WI38 (cell line): Measurements from ENCODE around the gene CRTC1.

Experiments used
- H3K4me3 ChIP-seq: 2 replicates; pipeline ENCODE4 v1.5.1; 2011; ENCODE audit warnings: low read depth, mild to moderate bottlenecking, control low read depth, low read length
- TF ChIP-seq, protein P1 (sequence below): IDR thresholded peaks from 2 replicates; pipeline ENCODE4 v1.5.1; 2012; ENCODE audit warnings: low read depth, mild to moderate bottlenecking, control low read depth, low read length

Gene CRTC1

DNA sequence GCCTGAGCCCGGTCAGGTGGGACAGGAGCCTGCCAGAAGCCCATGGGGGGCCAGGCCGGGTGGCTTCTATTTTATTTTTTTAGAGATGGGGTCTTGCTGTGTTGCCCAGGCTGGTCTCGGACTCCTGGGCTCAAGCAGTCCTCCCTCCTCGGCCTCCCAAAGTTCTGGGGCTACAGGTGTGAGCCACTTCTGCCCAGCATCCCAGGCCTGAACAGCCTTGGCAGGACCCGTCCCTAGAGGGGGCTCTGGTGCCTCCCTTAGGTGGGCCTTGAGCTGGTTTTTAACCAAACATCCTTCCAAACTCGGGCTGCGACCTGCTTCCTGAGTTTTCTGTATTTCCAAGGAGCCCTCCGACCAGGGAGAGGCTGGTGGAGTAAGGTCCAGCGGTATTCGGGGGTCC lies 97.2 kb downstream of the CRTC1 start:
- TF ChIP-seq, protein P1, sequence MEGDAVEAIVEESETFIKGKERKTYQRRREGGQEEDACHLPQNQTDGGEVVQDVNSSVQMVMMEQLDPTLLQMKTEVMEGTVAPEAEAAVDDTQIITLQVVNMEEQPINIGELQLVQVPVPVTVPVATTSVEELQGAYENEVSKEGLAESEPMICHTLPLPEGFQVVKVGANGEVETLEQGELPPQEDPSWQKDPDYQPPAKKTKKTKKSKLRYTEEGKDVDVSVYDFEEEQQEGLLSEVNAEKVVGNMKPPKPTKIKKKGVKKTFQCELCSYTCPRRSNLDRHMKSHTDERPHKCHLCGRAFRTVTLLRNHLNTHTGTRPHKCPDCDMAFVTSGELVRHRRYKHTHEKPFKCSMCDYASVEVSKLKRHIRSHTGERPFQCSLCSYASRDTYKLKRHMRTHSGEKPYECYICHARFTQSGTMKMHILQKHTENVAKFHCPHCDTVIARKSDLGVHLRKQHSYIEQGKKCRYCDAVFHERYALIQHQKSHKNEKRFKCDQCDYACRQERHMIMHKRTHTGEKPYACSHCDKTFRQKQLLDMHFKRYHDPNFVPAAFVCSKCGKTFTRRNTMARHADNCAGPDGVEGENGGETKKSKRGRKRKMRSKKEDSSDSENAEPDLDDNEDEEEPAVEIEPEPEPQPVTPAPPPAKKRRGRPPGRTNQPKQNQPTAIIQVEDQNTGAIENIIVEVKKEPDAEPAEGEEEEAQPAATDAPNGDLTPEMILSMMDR, result no peak
- no peak overlapping the region for H3K4me3 ChIP-seq

DNA sequence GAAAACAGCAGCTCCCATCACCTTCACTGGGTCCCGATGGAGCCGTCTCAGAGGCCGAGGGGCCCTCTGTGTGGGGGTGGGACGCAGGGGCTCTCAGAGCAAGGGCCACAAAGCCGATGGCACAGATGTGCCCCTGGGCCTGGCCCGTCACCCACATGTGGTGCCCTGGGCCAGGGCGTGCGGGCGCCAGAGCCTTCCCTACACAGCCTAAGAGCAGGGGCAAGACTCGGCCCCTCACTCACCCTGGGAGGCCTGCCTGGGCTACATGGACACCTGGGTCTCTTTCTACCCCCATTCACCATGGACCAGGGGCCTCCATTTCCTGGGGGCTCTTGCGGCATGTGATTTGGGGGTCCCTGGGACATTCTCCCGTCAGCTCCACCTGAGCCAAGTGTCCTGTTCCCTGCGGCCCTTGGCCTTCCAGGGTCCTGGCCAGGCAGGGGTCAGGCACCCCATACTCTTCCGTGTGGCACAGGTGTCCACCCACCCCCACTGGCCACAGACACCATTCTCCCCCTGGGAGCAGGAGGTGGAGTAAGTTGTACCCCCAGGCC lies 97.6 kb downstream of the CRTC1 start:
- H3K4me3 ChIP-seq, result no peak overlapping the region
- TF ChIP-seq, protein P1, result no peak

DNA sequence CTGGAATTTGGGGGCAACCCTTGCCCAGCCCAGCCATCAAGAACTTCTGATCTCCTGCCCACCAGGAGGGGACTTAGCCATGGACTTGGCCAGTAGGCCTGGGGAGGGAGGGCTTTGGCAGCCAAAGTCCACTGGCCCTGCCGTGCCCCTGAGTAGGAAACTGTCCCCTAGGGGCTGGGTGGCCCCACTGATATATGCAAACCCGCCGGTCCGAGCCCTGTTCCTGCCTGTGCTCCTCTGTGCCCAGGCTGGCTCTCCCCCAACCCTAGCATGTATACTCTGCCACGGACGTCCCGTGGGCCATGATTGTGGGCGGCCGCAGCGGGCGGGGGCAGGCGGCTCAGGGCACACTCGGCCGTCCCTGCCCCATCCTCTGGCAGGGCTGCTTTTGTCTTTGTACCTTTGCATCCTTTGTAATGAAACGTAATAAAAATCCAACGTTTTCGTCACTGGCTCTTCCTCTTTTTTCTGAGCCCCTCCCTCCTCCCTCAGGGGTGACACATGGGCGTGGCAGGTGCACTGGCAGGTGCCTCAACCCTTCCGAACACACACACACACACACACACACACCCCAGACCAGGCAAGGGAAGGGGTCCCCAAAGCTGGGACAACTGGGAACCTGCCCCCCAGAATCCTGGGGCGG lies 98.5 kb downstream of the CRTC1 start:
- no peak overlapping the region for H3K4me3 ChIP-seq
- TF ChIP-seq, protein P1, result no peak

DNA sequence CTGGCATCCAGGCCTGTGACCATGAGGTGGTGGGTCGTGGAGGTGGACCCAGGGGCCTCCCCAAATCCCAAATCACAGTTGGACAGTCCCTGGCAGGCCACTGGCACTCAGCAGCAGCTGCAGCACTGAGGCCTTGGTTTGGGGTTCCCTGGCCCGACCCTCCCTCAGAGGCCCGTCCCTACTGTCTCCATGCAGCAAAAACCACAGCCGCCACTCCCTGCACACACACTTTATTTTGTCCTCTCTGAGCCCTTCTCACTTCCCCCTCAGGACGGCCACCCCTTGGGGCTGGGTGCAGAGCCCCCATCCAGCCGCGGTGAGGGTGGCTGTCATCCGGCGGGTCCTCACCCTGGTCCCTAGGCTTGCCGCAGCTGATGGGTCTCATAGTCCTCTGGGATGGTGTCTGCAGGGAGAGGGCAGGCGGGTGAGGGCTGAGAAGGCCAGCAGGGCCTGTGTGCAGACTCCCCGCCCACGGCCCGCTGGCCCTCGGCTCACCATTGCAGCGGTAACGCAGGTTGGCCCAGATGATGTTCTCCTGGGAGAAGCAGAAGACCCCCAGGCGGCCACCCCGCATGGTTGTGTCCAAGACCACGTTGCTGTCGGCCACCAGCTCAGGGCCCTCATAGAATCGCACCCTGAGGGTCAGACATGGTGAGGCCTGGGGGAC lies 99.2 kb downstream of the CRTC1 start:
- no peak overlapping the region for H3K4me3 ChIP-seq
- TF ChIP-seq, protein P1, result no peak

DNA sequence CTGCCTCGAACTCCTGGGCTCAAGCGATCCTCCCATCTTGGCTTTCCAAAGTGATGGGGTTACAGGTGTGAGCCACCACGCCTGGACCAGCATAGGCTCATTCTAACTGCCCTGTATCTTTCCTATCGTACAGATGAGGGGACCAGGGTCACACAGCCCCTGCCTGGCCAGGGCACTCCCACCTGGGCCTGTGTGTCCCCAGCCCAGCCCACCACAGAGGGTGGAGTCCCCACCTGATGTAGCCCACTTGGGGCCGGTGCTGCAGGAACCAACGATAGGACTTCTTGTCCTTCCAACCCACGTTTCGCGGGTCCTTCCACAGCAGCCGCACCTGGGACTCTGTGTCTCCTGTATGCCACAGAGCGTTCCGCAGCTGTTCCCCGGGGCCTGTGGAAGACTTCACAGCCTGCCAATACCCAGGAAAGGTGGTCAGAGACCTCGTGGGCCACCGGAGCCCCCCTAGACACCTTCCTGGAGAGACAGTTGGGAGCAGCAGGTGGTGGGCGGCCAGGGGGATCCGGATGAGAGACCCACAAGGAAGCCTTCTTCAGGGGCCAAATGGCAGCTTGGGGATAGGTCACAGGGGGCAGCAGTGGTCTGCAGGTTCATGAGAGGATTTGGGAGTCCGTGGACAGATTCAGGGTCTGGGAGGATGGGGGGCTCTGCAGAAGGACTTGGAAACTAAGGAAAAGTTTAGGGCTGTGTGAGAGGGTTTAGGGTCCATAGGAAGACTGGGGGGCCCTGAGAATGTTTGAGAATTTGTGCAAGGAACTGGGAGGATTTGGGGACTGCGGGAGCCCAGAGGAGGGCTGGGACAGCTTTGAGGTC lies 100.7 kb downstream of the CRTC1 start:
- H3K4me3 ChIP-seq, result no peak overlapping the region
- TF ChIP-seq, protein P1, result no peak

DNA sequence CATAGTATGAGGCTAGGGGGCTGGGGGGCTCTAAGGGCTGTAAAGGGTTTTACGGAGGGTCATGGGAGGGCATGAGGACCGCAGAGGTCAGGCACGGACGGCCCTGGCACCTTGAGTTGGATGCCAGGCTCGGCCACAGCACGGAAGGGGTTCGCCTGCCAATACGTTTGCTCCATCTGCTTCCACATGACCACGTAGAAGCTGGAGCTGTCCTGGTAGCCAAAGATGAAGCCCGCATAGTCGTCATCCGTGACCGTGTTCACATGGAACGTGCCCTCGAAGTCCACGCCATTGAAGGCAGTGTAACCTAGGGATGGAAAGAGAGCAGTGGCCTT lies 101.3 kb downstream of the CRTC1 start:
- no peak overlapping the region for H3K4me3 ChIP-seq
- TF ChIP-seq, protein P1, result no peak
